HK-2 (cell line): Measurements from ENCODE around the gene CYB5B.

Experiments used
- DNase-seq: peaks from one replicate; pipeline ENCODE4 v3.0.0-alpha.2; 2018; ENCODE audit not compliant: unreplicated experiment

The CYB5B gene

GRCh38 chr16:69485816-69486215, 61.4 kb downstream of the CYB5B start:
- DNase-seq = no peak

GRCh38 chr16:69486272-69486671, 61.9 kb downstream of the CYB5B start:
- DNase-seq = no peak

- no peak for DNase-seq
Measured at GRCh38 chr16:69486724-69487123, 62.3 kb downstream of the CYB5B start.

- no peak for DNase-seq
Measured at GRCh38 chr16:69490707-69491324, 66.4 kb downstream of the CYB5B start.

GRCh38 chr16:69494991-69495392, 70.6 kb downstream of the CYB5B start:
- DNase-seq = peak; percentile 13

GRCh38 chr16:69495821-69496220, 71.4 kb downstream of the CYB5B start:
- no peak for DNase-seq

- no peak for DNase-seq
Measured at GRCh38 chr16:69496376-69496775, 72.0 kb downstream of the CYB5B start.

GRCh38 chr16:69496896-69497295, 72.5 kb downstream of the CYB5B start:
- no peak for DNase-seq

- DNase-seq = no peak
Measured at GRCh38 chr16:69497876-69498596, 73.6 kb downstream of the CYB5B start.

- DNase-seq = no peak
Measured at GRCh38 chr16:69498926-69499325, 74.5 kb downstream of the CYB5B start.

- DNase-seq = no peak
Measured at GRCh38 chr16:69499541-69500230, 75.3 kb downstream of the CYB5B start.

GRCh38 chr16:69500496-69500895, 76.1 kb downstream of the CYB5B start:
- DNase-seq = no peak

- no peak for DNase-seq
Measured at GRCh38 chr16:69501956-69502745, 77.7 kb downstream of the CYB5B start.

GRCh38 chr16:69503244-69503643, 78.8 kb downstream of the CYB5B start:
- no peak for DNase-seq

- DNase-seq = no peak
Measured at GRCh38 chr16:69508033-69508755, 83.8 kb downstream of the CYB5B start.

GRCh38 chr16:69509125-69509524, 84.7 kb downstream of the CYB5B start:
- no peak for DNase-seq

- no peak for DNase-seq
Measured at GRCh38 chr16:69511651-69512050, 87.2 kb downstream of the CYB5B start.

- peak; percentile 16 for DNase-seq
Measured at GRCh38 chr16:69513180-69513966, 89.0 kb downstream of the CYB5B start.

- DNase-seq = no peak
Measured at GRCh38 chr16:69514356-69514755, 89.9 kb downstream of the CYB5B start.
